ENCODE measurements around the gene A4GNT.

The A4GNT gene

DNA sequence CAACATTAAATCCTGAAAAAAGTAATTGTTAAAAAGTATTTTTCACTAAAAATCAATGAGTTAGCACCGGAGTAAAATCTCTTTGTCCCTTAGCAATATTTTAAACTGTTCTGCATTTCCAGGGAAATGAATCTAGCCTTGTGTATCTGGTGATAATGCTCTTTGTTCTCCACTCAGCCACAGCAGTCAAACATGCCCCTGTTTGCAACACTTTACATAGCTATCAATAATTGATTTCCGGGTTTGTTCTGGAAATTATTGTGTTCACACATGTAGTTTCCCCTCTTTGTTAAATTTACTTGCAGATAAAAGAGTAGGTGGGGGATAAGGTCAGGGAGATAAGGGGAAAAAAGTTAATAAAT is 3.6 kb upstream of the A4GNT start:
- DNase-seq (ENCODE audit: low spot score): no peak

DNA sequence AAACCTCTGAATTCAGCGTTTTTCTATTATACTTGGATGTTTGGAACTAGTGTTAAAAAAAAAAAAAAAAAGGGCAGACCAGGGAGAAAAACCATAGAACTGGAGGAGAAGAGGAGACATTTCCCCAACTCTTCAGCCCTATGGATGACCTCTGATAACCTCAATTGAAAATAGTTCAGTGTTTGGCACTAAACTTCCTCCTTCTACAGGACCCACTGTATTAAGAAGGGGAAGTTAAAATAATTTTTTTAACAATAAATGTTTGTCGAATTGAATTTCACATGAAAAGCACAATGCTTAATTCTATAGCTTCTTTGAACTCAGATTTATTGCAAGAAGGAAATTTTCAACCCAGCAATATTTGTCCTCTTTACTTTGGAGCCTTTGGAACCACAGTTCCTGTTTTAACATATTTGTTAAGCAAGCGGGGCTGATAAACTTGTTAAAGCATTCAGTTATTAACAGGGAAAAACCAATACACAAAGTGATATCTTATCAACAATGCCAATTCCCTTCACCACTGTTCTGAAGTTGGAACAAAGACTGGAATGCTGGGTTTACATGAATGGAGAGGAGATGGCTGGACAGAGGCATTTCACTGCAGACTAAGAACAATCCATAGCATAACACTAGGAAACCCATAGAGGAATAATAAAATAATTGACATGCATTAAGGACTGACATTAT is 3.1 kb upstream of the A4GNT start:
- TF ChIP-seq, protein P1, sequence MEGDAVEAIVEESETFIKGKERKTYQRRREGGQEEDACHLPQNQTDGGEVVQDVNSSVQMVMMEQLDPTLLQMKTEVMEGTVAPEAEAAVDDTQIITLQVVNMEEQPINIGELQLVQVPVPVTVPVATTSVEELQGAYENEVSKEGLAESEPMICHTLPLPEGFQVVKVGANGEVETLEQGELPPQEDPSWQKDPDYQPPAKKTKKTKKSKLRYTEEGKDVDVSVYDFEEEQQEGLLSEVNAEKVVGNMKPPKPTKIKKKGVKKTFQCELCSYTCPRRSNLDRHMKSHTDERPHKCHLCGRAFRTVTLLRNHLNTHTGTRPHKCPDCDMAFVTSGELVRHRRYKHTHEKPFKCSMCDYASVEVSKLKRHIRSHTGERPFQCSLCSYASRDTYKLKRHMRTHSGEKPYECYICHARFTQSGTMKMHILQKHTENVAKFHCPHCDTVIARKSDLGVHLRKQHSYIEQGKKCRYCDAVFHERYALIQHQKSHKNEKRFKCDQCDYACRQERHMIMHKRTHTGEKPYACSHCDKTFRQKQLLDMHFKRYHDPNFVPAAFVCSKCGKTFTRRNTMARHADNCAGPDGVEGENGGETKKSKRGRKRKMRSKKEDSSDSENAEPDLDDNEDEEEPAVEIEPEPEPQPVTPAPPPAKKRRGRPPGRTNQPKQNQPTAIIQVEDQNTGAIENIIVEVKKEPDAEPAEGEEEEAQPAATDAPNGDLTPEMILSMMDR (IDR thresholded peaks at IDR 0.05): no peak
- Histone ChIP-seq H3K27ac (no peak overlapping the region), H3K4me3 (no peak overlapping the region)
- DNase-seq (ENCODE audit: low spot score): no peak

More for the DNA sequence above, 3.6 kb upstream of the A4GNT start:
- Histone ChIP-seq H3K4me3 (no peak overlapping the region), H3K27ac (no peak overlapping the region)
- TF ChIP-seq, protein P1 (IDR thresholded peaks at IDR 0.05): no peak

DNA sequence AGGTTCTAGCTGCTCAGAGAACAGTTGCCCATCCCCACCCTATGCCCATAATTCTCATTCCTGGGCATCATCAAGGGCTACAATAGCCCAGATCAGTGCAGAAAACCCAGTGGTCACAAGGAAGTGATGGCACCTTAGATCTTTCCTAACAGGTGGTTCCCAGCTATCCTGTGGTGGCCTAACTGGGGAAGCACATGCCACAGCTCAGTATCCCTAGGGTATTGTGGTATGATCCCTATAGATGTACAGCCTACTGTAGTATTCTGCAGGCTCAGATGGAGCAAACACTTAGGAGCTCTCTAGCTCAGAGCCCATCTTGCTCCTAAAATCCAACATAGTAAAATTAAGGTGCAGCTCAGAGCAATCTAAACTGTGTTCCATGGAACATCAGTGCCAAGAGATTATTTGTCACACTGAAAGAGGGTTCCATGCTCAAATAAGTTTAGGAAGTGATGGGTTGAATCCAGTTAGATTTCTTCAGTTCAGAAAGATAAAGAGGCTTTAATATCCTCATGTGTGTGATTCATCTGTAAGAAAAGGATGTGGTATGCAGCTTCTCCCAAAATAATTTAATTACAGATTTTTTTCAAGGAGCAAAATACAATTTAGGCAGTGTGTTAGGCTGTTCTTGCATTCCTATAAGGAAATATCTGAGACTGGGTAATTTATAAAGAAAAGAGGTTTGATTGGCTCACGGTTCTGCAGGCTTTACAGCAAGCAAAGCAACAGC is 4.4 kb downstream of the A4GNT start:
- H3K4me3 ChIP-seq: no peak overlapping the region
- no peak overlapping the region for H3K27ac ChIP-seq
- DNase-seq (ENCODE audit: low spot score): no peak
- TF ChIP-seq, protein P1 (IDR thresholded peaks at IDR 0.05): no peak

DNA sequence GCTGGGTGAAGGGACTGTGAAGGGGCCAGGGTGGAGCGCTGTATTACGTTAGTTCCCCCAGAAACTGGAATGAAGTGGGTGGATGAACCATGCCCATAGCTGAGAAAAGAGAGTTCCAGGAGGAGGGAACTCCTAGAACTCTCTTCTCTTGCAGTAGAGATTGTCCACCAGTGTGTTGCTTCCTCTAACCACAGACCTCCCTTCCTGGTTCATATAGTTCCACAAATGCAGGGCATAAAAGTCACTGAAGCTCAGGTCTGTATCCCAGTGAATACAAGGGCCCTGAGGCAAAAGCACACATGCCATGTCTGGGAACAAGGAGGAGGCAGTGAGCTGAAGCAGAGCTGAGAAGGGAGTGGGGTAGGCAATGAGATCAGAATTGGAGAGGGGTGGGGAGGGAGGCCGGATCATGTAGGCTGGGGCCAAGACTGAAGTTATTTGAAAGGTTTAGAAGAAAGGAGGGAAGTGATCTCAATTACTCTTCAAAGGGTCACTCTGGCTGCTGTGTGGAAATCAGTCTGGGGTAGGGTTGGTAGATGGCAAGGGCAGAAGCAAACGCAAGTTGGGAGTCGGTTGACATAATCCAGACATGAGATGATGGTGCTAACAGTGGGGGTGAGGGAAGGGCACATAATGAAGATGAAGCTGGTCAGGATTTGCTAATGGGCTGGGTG is 6.5 kb downstream of the A4GNT start:
- Histone ChIP-seq H3K27ac (peak overlapping the region in 1 of 2 donors; percentile 76), H3K4me3 (no peak overlapping the region)
- TF ChIP-seq, protein P1 (IDR thresholded peaks at IDR 0.05): no peak
- no peak for DNase-seq (ENCODE audit: low spot score)

DNA sequence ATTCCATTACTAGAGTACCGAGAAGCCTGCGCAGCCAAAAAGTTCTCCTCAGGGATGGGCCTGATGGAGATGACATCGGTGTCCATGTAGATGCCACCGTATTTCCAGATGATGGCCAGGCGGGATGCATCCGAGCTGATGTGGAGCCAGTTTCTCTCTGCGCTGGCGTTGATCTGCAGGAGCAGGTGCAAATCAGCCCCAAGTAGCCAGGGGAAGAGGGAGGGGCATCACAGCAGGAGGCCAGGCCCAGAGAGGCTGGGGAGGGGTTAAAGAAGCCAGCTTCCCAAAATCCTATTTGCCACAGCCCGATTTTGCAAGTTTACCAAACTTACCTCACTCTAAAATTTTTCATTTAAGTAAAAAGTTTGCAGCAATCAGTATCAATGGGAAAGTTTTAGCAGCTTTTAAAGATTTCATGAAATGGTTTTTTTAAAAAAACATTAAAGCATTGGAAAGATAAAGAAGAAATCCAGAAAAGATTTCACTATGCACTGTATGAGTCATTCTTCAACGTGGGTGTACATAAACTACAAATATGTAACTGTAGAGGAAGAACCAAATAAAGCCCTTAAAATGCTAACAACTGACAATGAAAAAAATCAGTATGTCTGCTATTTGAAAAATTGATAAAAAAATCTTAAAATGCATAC is 7.4 kb downstream of the A4GNT start:
- no peak overlapping the region for H3K4me3 ChIP-seq
- DNase-seq (ENCODE audit: low spot score): no peak
- peak overlapping the region in 1 of 2 donors; percentile 56 for H3K27ac ChIP-seq
- TF ChIP-seq, protein P1 (IDR thresholded peaks at IDR 0.05): no peak

DNA sequence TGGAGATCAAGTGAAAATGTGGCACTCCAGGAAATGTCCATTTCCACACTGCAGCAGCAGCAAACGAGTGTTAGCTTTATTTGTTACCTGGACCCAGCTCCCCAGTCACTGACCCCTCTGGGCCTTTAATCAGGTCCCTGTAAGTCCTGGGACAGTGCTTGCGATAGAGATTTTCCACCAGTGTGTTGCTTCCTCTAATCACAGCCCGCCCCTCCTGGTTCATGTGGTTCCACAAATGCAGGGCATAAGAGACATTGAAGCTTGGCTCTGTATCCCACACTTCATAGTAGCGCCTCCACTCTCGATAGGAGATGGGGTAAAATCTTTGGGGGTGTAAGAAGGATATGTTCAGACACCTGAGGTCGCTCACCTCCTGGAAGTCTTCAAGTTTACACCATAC is 8.0 kb downstream of the A4GNT start:
- Histone ChIP-seq H3K4me3 (no peak overlapping the region), H3K27ac (peak overlapping the region in 1 of 2 donors; percentile 56)
- TF ChIP-seq, protein P1 (IDR thresholded peaks at IDR 0.05): no peak
- DNase-seq (ENCODE audit: low spot score): no peak
